Fibroblast of villous mesenchyme (primary cell): ENCODE data around the gene MDP1. TPM values are rescaled to one million over a fixed set of nuclear protein-coding genes. Genes with fewer than 3 reads are reported as not detected.
"Not testable (repeated sequence)": the region's sequence is repeated elsewhere in the genome, so short reads cannot be mapped to it uniquely, and the experiment has no call there.

Source experiments
- DNase-seq: peaks from one replicate; pipeline ENCODE4 v3.0.0-alpha.2; 2010; ENCODE audit warnings: low read depth
- H3K4me3 ChIP-seq: 2 replicates; pipeline ENCODE4 v1.5.1; 2011; ENCODE audit warnings: low read depth, mild to moderate bottlenecking, low read length
- CTCF ChIP-seq: IDR thresholded peaks from 2 replicates; pipeline ENCODE4 v1.5.1; 2012; ENCODE audit warnings: low read depth, mild to moderate bottlenecking, low read length; ENCODE audit not compliant: insufficient read depth
- total RNA-seq: library from RNA; depleted of rRNA; stranded (reverse); fragments of >200 nt; gene quantifications from 2 replicates; pipeline ENCODE4 v1.2.3, GENCODE V29; 2012

Gene MDP1
- total RNA-seq, 1 donor = 8.6 TPM

- TF ChIP-seq CTCF = peak; percentile 26
- DNase-seq = peak; percentile 99
- H3K4me3 ChIP-seq = peak within 1 kb of the TSS; percentile 77
Measured at GRCh38 chr14:24212924-24213865, 2.7 kb downstream of the MDP1 start, which contains the start of gene CHMP4A. CHMP4A (minus strand) TSS chr14:24213488; CDS start chr14:24213439, 49 bp downstream.

- TF ChIP-seq CTCF = no peak
- no peak for DNase-seq
- H3K4me3 ChIP-seq = no peak overlapping the region
Measured at GRCh38 chr14:24211311-24211710, 4.6 kb downstream of the MDP1 start.

- DNase-seq = no peak
- no peak overlapping the region for H3K4me3 ChIP-seq
- no peak for TF ChIP-seq CTCF
Measured at GRCh38 chr14:24207625-24208024, 8.2 kb downstream of the MDP1 start.

GRCh38 chr14:24207104-24207551 lies 8.7 kb downstream of the MDP1 start:
- H3K4me3 ChIP-seq = no peak overlapping the region
- TF ChIP-seq CTCF = no peak
- DNase-seq = no peak

GRCh38 chr14:24206260-24207103 lies 9.4 kb downstream of the MDP1 start:
- DNase-seq = no peak
- TF ChIP-seq CTCF = no peak
- H3K4me3 ChIP-seq = no peak overlapping the region

- H3K4me3 ChIP-seq = no peak overlapping the region
- DNase-seq = no peak
- TF ChIP-seq CTCF = no peak
Measured at GRCh38 chr14:24204163-24205146, 11.4 kb downstream of the MDP1 start.

- not testable (repeated sequence) for DNase-seq, H3K4me3 ChIP-seq
Measured at GRCh38 chr14:24203249-24203886, 12.5 kb downstream of the MDP1 start.

- DNase-seq = not testable (repeated sequence)
Measured at GRCh38 chr14:24202538-24202937, 13.3 kb downstream of the MDP1 start.

More at GRCh38 chr14:24202538-24202937, 13.3 kb downstream of the MDP1 start:
- not testable (repeated sequence) for H3K4me3 ChIP-seq
